B cell (primary cell): ENCODE measurements around the gene RENBP. TPM values are rescaled to one million over a fixed set of nuclear protein-coding genes. Genes with fewer than 3 reads are reported as not detected.

Experiments
- ATAC-seq: fragments of 200-7000 bp; cut with Tn5 transposase; one replicate; pipeline ENCODE4 v1.10.0; 2021; ENCODE audit warnings: low read depth, mild to moderate bottlenecking, moderate number of reproducible peaks, moderate library complexity
- CTCF ChIA-PET: fragments of 350-600 bp; sonication (Branson Sonifier 250); formaldehyde crosslinking; loops from one replicate; lab custom pipeline; 2021; ENCODE audit warnings: antibody characterized with exemption, inconsistent platforms; lab: Charles Lee
- POLR2A ChIA-PET: fragments of 350-600 bp; sonication (Branson Sonifier 250); formaldehyde crosslinking; loops from one replicate; lab custom pipeline; 2021; ENCODE audit warnings: antibody characterized with exemption; lab: Charles Lee
- DNase-seq: peaks from one replicate; pipeline ENCODE4 v3.0.0; 2013
- H2AFZ ChIP-seq: 2 replicates; pipeline ENCODE4 v1.6.1; 2012; ENCODE audit warnings: mild to moderate bottlenecking, low read depth, low read length; ENCODE audit not compliant: insufficient read depth, poor library complexity, severe bottlenecking
- H3K27ac ChIP-seq, 2 donors: 1 replicate in 1 of 2; 2 replicates in 1 of 2; pipeline ENCODE4 v1.5.1; 2012 to 2013; ENCODE audit warnings: low read length in 2 of 2, mild to moderate bottlenecking in 2 of 2, moderate library complexity in 1 of 2
- H3K27me3 ChIP-seq, 4 experiments: fragments of 200-600 bp in 1 of 4; sonication (generic) in 1 of 4; replicated peaks in 1 of 4; 1 replicate in 2 of 4; 2 replicates in 2 of 4; pipeline versions ENCODE4 v1.6.1 to v1.7.0; 2013 to 2016; ENCODE audit warnings: low read length in 3 of 4, mild to moderate bottlenecking in 2 of 4, mixed read lengths in 1 of 4, moderate library complexity in 1 of 4; ENCODE audit not compliant: insufficient read depth in 4 of 4, control insufficient read depth in 3 of 4; ENCODE audit errors: control extremely low read depth in 1 of 4
- H3K36me3 ChIP-seq, 2 experiments: replicated peaks in 1 of 2; 1 replicate in 1 of 2; 2 replicates in 1 of 2; pipeline versions ENCODE4 v1.6.1 to v1.7.1; 2013; ENCODE audit warnings: low read length in 1 of 2; ENCODE audit not compliant: insufficient read depth in 2 of 2, control insufficient read depth in 1 of 2; ENCODE audit errors: control extremely low read depth in 1 of 2, extremely low read depth in 1 of 2
- H3K4me1 ChIP-seq, 2 donors: fragments of 200-600 bp in 1 of 2; sonication (generic) in 1 of 2; 1 replicate in 1 of 2; 2 replicates in 1 of 2; pipeline versions ENCODE4 v1.5.1 to v1.6.1; 2013 to 2017; ENCODE audit warnings: low read length in 2 of 2; ENCODE audit not compliant: control insufficient read depth in 2 of 2, insufficient read depth in 2 of 2
- H3K4me2 ChIP-seq: replicated peaks from 2 replicates; pipeline ENCODE3; 2012; ENCODE audit warnings: mild to moderate bottlenecking, low read depth, low read length; ENCODE audit not compliant: poor library complexity, severe bottlenecking
- H3K4me3 ChIP-seq, 5 experiments: fragments of 200-600 bp in 1 of 5; sonication (generic) in 1 of 5; 1 replicate in 3 of 5; 2 replicates in 2 of 5; pipeline versions ENCODE4 v1.5.1 to v1.7.0; 2011 to 2016; ENCODE audit warnings: low read length in 4 of 5, mild to moderate bottlenecking in 4 of 5, low read depth in 2 of 5, control low read depth in 1 of 5, moderate library complexity in 1 of 5; ENCODE audit not compliant: insufficient read depth in 1 of 5; ENCODE audit errors: control extremely low read depth in 1 of 5, extremely low read depth in 1 of 5
- H3K79me2 ChIP-seq: fragments of 200-600 bp; sonication (generic); one replicate; pipeline ENCODE4 v1.6.0; 2016; ENCODE audit warnings: low read length; ENCODE audit not compliant: control insufficient read depth, insufficient read depth
- H3K9ac ChIP-seq: fragments of 200-600 bp; sonication (generic); 2 replicates; pipeline ENCODE4 v1.6.1; 2017; ENCODE audit warnings: mild to moderate bottlenecking, low read length, moderate library complexity
- H3K9me3 ChIP-seq, 3 donors: one replicate each; pipeline versions ENCODE4 v1.6.1 to v1.7.1; 2013; ENCODE audit warnings: low read length in 2 of 3; ENCODE audit not compliant: control insufficient read depth in 2 of 3, insufficient read depth in 1 of 3; ENCODE audit errors: control extremely low read depth in 1 of 3
- H4K20me1 ChIP-seq: 2 replicates; pipeline ENCODE4 v1.6.0; 2012; ENCODE audit warnings: mild to moderate bottlenecking, low read length; ENCODE audit not compliant: insufficient read depth, control insufficient read depth, poor library complexity, severe bottlenecking
- H3K27ac Mint-ChIP-seq: one replicate; pipeline ENCODE4 v1.8.0; 2021; ENCODE audit warnings: mixed read lengths
- H3K27me3 Mint-ChIP-seq: one replicate; pipeline ENCODE4 v1.8.0; 2021; ENCODE audit warnings: mixed read lengths
- H3K4me1 Mint-ChIP-seq: one replicate; pipeline ENCODE4 v1.8.0; 2021; ENCODE audit warnings: mixed read lengths
- H3K4me3 Mint-ChIP-seq: one replicate; pipeline ENCODE4 v1.8.0; 2021; ENCODE audit warnings: mixed read lengths
- H3K9me3 Mint-ChIP-seq: one replicate; pipeline ENCODE4 v1.8.0; 2022; ENCODE audit warnings: mixed read lengths; ENCODE audit not compliant: insufficient read depth
- CTCF ChIP-seq: fragments of 200-600 bp; IDR thresholded peaks from one replicate; pipeline ENCODE4 v1.8.0; 2022; ENCODE audit warnings: antibody characterized with exemption, mild to moderate bottlenecking
- EZH2 ChIP-seq: IDR thresholded peaks from 2 replicates; pipeline ENCODE4 v1.6.1; 2012; ENCODE audit warnings: borderline replicate concordance, low read depth, mild to moderate bottlenecking, moderate library complexity, low read length; ENCODE audit not compliant: insufficient read depth, poor library complexity, severe bottlenecking
- WGBS: methylation state at CpG from one replicate; pipeline ENCODE4 v1.1.5; 2013; ENCODE audit warnings: missing lambda C conversion rate; ENCODE audit not compliant: insufficient coverage; 5-methylcytosine and 5-hydroxymethylcytosine counted together
- intact Hi-C: fragments of 100-400 bp; cut with micrococcal nuclease; formaldehyde crosslinking; loops from one replicate; pipeline ENCODE4 v1.10.0; 2022
- polyA plus RNA-seq: library from polyadenylated mRNA; depleted of rRNA; stranded (reverse); fragments of >200 nt; gene quantifications from 2 replicates; pipeline ENCODE4 v1.2.3, GENCODE V29; 2012
- total RNA-seq, 2 donors: library from RNA; stranded (reverse); fragments of 120-200 nt in 1 of 2; gene quantifications; 1 replicate in 1 of 2; 2 replicates in 1 of 2; pipeline versions ENCODE4 v1.2.3 to v1.2.4, GENCODE V29; 2013 to 2022

The RENBP gene
- total and polyA plus RNA-seq, 2 donors (not counting 1 experiment from before 2014, with no cell fraction given): 30.6 to 39.2 TPM

GRCh38 chrX:153966841-153967535 lies 22.5 kb upstream of the RENBP start:
- peak overlapping the region; percentile 70 for H3K4me2 ChIP-seq

More at GRCh38 chrX:153966841-153967535, 22.5 kb upstream of the RENBP start:
- Histone ChIP-seq H3K27ac (peak overlapping the region; percentile 46 to 63), H3K79me2 (peaks cover 86% of the 10 kb centered on the region), H3K9me3 (no peaks in the 10 kb centered on the region), H3K4me3 (peak overlapping the region in 3 of 5 experiments; percentile 11 to 31 (median 25)), H3K36me3 (peaks cover 0 to 27% of the 10 kb centered on the region in 2 experiments), H4K20me1 (peaks cover 73% of the 10 kb centered on the region), H3K4me1 (peaks cover 42 to 53% of the 10 kb centered on the region in 2 donors), H3K27me3 (no peaks in the 10 kb centered on the region), H3K9ac (peak overlapping the region; percentile 7), H2AFZ (no peak overlapping the region)
- Mint-ChIP-seq H3K27me3 (no peaks in the 10 kb centered on the region), H3K4me3 (peak overlapping the region; percentile 87), H3K27ac (peak overlapping the region; percentile 92), H3K9me3 (no peaks in the 10 kb centered on the region), H3K4me1 (peaks cover 38% of the 10 kb centered on the region)
- CTCF ChIA-PET: interaction anchor here (1.1 to 4.0 kb wide), 8 partner anchors 14 to 280 kb away, joined by 3 to 27 read pairs (median 4); partner anchors contain the start of genes ARHGAP4 and SLC6A8
- DNase-seq (no peak), ATAC-seq (no peak)
- WGBS: 57% methylated on average over 4 of the region's 14 CpGs
- POLR2A ChIA-PET: interaction anchor here (0.7 kb wide), 1 partner anchor 243 kb away, joined by 3 read pairs; the partner anchor contains the start of gene BCAP31
- intact Hi-C loops: loop anchor here (10.0 kb wide), 1 partner anchor 1022 kb away; no protein-coding TSS in a partner anchor
- TF ChIP-seq CTCF (no peak), EZH2 (no peak)
